Parathyroid adenoma (tissue), 2 donors: Measurements from ENCODE around the gene MEGF9.

Experiments
- H2AFZ ChIP-seq: fragments of 300-600 bp; sonication (generic); one replicate; pipeline ENCODE4 v1.7.0; 2017; ENCODE audit warnings: antibody characterized with exemption, mild to moderate bottlenecking
- H3K27ac ChIP-seq: fragments of 300-600 bp; sonication (generic); one replicate; pipeline ENCODE4 v1.7.0; 2017
- H3K27me3 ChIP-seq: fragments of 300-600 bp; sonication (generic); one replicate; pipeline ENCODE4 v1.7.0; 2017; ENCODE audit warnings: low read length; ENCODE audit not compliant: control insufficient read depth, insufficient read depth
- H3K36me3 ChIP-seq: fragments of 300-600 bp; sonication (generic); one replicate; pipeline ENCODE4 v1.7.0; 2017; ENCODE audit warnings: low read length; ENCODE audit not compliant: control insufficient read depth, insufficient read depth
- H3K4me1 ChIP-seq: fragments of 300-600 bp; sonication (generic); one replicate; pipeline ENCODE4 v1.7.0; 2017; ENCODE audit warnings: control low read depth
- H3K4me2 ChIP-seq: fragments of 300-600 bp; sonication (generic); one replicate; pipeline ENCODE4 v1.7.0; 2017; ENCODE audit warnings: low read length
- H3K4me3 ChIP-seq: fragments of 300-600 bp; sonication (generic); one replicate; pipeline ENCODE4 v1.7.0; 2017; ENCODE audit warnings: low read depth, low read length
- H3K79me2 ChIP-seq: fragments of 300-600 bp; sonication (generic); one replicate; pipeline ENCODE4 v1.7.0; 2017; ENCODE audit warnings: control low read depth
- H3K9ac ChIP-seq: fragments of 300-600 bp; sonication (generic); one replicate; pipeline ENCODE4 v1.7.0; 2017; ENCODE audit warnings: mild to moderate bottlenecking
- H3K9me3 ChIP-seq: fragments of 300-600 bp; sonication (generic); one replicate; pipeline ENCODE4 v1.7.0; 2017; ENCODE audit warnings: low read length; ENCODE audit not compliant: control insufficient read depth
- TF ChIP-seq, protein P1 (sequence below): fragments of 300-600 bp; sonication (generic); IDR thresholded peaks from one replicate; pipeline ENCODE4 v1.7.0; 2017; ENCODE audit warnings: antibody characterized with exemption, mild to moderate bottlenecking
- donor health status: primary hyperparathyroidism.

The MEGF9 gene

DNA sequence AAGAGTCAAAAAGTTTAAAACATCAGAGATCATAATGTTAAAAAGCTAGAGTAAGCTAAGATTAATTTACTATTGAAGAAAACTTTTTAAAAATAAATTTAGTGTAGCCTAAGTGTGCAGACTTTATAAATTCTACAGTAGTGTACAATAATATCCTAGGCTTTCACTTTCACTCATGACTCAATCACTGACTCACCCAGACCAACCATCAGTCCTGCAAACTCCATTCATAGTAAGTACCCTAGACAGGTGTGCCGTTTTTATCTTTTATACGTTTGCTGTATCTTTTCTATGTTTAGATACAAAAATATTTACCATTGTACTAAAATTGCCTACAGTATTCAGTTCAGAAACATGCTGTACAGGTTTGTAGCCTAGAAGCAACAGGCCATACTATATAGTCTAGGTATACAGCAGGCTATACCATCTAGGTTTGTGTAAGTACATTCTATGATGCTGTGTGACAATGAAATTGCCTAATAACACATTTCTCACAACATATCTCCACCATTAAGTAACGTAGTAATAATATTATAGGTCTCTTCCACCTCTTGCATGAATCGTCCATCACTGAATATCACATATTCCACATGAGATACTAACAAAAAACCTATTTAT is 59.2 kb downstream of the MEGF9 start:
- TF ChIP-seq, protein P1, sequence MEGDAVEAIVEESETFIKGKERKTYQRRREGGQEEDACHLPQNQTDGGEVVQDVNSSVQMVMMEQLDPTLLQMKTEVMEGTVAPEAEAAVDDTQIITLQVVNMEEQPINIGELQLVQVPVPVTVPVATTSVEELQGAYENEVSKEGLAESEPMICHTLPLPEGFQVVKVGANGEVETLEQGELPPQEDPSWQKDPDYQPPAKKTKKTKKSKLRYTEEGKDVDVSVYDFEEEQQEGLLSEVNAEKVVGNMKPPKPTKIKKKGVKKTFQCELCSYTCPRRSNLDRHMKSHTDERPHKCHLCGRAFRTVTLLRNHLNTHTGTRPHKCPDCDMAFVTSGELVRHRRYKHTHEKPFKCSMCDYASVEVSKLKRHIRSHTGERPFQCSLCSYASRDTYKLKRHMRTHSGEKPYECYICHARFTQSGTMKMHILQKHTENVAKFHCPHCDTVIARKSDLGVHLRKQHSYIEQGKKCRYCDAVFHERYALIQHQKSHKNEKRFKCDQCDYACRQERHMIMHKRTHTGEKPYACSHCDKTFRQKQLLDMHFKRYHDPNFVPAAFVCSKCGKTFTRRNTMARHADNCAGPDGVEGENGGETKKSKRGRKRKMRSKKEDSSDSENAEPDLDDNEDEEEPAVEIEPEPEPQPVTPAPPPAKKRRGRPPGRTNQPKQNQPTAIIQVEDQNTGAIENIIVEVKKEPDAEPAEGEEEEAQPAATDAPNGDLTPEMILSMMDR = no peak
- Histone ChIP-seq H3K4me2 (no peak overlapping the region), H3K4me1 (no peaks in the 10 kb centered on the region), H3K4me3 (no peak overlapping the region), H2AFZ (no peak overlapping the region), H3K79me2 (no peaks in the 10 kb centered on the region), H3K9ac (no peak overlapping the region), H3K36me3 (no peaks in the 10 kb centered on the region), H3K9me3 (no peaks in the 10 kb centered on the region), H3K27me3 (no peaks in the 10 kb centered on the region), H3K27ac (no peak overlapping the region)

DNA sequence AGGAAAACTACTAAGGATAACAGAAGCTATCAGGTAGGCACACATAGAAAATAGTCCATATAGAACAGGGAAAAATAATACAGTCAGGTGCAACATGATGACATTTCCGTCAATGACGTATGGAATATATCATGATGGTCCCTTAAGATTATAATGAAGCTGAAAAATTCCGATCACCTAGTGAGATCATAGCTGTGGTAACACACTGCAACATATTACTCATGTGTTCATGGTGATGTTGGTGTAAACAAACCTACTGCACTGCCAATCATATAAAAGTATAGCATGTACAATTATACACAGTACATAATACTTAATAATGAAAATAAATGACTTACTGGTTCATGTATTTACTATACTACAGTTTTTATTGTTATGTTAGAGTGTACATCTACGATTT is 60.0 kb downstream of the MEGF9 start:
- no peak overlapping the region for H3K9ac ChIP-seq
- H3K27ac ChIP-seq = no peak overlapping the region
- no peak overlapping the region for H3K4me2 ChIP-seq
- no peaks in the 10 kb centered on the region for H3K9me3 ChIP-seq
- no peaks in the 10 kb centered on the region for H3K79me2 ChIP-seq
- no peaks in the 10 kb centered on the region for H3K4me1 ChIP-seq
- TF ChIP-seq, protein P1 = no peak
- H3K27me3 ChIP-seq = no peaks in the 10 kb centered on the region
- H3K4me3 ChIP-seq = no peak overlapping the region
- H2AFZ ChIP-seq = no peak overlapping the region
- H3K36me3 ChIP-seq = no peaks in the 10 kb centered on the region

DNA sequence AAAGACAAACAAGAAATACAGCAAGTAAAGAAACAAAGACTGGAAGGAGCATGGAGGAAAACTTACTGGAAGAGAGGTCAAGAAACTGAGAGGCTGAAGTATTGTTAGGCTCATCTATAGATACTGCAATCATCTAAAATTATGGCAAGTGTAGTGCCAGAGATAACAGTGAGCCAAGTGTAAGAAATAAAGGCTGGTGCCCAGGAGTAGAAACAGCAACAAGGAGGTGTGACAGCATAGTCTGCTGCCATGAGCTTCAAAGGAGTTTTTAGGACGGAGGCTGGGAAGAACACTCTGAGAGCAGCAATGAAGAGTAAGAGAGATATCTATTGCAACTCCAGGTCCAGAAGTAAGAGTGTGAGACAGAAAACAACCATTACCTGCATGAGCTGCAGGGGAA is 60.5 kb downstream of the MEGF9 start:
- no peak overlapping the region for H3K4me2 ChIP-seq
- H3K27ac ChIP-seq = no peak overlapping the region
- H3K9me3 ChIP-seq = no peaks in the 10 kb centered on the region
- no peak overlapping the region for H2AFZ ChIP-seq
- H3K4me3 ChIP-seq = no peak overlapping the region
- H3K4me1 ChIP-seq = no peaks in the 10 kb centered on the region
- H3K36me3 ChIP-seq = no peaks in the 10 kb centered on the region
- TF ChIP-seq, protein P1 = no peak
- H3K27me3 ChIP-seq = no peaks in the 10 kb centered on the region
- H3K79me2 ChIP-seq = no peaks in the 10 kb centered on the region
- no peak overlapping the region for H3K9ac ChIP-seq

DNA sequence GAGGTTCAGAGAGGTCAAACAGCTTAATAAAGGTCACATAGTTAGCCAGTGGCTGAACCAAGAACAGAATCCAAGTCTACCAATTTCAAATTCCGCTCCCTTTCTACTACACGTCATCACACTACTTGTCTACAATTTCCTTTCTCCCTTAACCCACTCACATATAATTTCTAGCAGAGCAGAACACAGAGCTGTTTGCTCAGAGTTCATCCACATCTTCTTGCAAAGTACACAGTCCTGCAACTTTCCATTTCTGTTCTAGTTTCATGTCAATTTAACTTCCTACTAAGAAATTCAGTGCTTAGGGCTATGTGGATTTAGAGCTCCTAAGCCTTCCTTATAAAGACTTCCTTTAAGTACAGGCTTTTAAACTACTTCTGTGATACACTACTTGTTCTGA is 61.3 kb downstream of the MEGF9 start:
- Histone ChIP-seq H3K36me3 (no peaks in the 10 kb centered on the region), H2AFZ (no peak overlapping the region), H3K27ac (no peak overlapping the region), H3K4me2 (no peak overlapping the region), H3K9me3 (no peaks in the 10 kb centered on the region), H3K4me1 (no peaks in the 10 kb centered on the region), H3K79me2 (no peaks in the 10 kb centered on the region), H3K27me3 (no peaks in the 10 kb centered on the region), H3K9ac (no peak overlapping the region), H3K4me3 (no peak overlapping the region)
- TF ChIP-seq, protein P1 = no peak

DNA sequence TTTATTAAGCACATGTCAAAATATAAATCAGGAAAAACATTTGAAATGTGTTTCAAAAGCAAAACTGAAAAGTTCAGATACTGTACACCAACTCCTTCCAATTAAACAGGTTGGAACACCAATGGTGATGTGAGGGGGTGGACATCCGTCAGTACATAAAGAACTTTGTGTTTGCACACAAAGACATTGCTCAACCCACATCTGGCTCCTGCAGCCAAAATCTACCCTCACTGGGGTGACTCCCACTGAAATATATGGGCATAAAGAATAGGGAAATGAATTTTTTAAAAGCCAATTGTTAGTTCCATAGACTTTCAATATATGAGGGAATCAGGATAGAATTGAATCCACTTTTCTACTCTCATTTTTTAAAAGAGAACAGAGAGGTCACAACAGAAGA is 63.9 kb downstream of the MEGF9 start:
- H3K9me3 ChIP-seq = no peaks in the 10 kb centered on the region
- no peak overlapping the region for H3K27ac ChIP-seq
- H3K4me1 ChIP-seq = no peaks in the 10 kb centered on the region
- no peaks in the 10 kb centered on the region for H3K36me3 ChIP-seq
- H3K4me2 ChIP-seq = no peak overlapping the region
- no peak overlapping the region for H2AFZ ChIP-seq
- H3K27me3 ChIP-seq = no peaks in the 10 kb centered on the region
- H3K4me3 ChIP-seq = no peak overlapping the region
- H3K79me2 ChIP-seq = no peaks in the 10 kb centered on the region
- no peak overlapping the region for H3K9ac ChIP-seq
- TF ChIP-seq, protein P1 = no peak
